Measurements from ENCODE around the gene GNG7.
A peak's percentile ranks its signal among the peaks of the same experiment; 100 is the strongest.
"Not testable (repeated sequence)": the region's sequence is repeated elsewhere in the genome, so short reads cannot be mapped to it uniquely, and the experiment has no call there.

GNG7 gene

DNA sequence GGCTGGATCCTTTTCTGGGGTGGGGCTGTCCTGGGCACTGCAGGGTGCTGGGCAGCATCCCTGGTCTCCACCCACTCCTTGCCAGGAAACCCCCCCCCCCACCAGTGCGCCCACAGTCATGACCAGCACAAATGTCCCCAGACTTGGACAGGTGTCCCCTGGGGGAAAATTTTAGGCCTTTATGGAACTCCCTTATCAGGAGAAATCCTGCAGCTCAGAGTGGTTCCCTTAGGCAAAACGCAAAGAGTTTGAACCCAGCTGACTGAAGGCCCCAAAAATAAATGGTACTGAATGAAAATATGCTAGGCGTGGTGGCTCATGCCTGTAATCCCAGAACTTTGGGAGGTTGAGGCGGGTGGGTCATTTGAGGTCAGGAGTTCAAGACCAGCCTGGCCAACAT lies 174.8 kb downstream of the GNG7 start:
- TF ChIP-seq, protein P1, sequence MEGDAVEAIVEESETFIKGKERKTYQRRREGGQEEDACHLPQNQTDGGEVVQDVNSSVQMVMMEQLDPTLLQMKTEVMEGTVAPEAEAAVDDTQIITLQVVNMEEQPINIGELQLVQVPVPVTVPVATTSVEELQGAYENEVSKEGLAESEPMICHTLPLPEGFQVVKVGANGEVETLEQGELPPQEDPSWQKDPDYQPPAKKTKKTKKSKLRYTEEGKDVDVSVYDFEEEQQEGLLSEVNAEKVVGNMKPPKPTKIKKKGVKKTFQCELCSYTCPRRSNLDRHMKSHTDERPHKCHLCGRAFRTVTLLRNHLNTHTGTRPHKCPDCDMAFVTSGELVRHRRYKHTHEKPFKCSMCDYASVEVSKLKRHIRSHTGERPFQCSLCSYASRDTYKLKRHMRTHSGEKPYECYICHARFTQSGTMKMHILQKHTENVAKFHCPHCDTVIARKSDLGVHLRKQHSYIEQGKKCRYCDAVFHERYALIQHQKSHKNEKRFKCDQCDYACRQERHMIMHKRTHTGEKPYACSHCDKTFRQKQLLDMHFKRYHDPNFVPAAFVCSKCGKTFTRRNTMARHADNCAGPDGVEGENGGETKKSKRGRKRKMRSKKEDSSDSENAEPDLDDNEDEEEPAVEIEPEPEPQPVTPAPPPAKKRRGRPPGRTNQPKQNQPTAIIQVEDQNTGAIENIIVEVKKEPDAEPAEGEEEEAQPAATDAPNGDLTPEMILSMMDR (conservative IDR thresholded peaks at IDR 0.05; ENCODE audit: low read depth), result no peak
- POLR2A ChIA-PET (ENCODE audit: low non-redundant PET), result interaction anchor here (0.7 kb wide), 1 partner anchor 52 kb away, joined by 12 read pairs; the partner anchor contains the start of gene GADD45B

DNA sequence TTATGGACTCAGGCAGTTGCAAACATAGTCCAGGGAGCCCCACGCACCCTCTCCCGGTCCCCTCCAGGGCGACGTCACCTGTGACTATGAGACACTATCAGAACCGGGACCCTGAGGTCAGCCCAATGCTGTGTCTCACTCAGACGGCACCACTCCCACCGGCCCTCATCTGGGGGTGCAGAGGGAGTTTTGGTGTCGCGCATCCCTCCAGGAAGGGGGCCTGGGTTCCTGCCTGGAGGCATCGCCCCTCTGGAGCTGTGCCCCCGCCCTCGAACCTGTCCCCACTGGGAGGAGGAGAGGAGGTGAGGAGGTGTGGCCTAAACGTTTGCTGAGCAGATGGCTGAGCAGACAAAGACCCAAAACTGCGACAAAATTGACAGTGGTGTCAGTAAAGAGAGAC lies 175.3 kb downstream of the GNG7 start:
- ChIA-PET CTCF (no interaction called here), POLR2A (ENCODE audit: low non-redundant PET) (no interaction called here)
- DNase-seq (ENCODE audit: low spot score), result no peak
- TF ChIP-seq, protein P1 (conservative IDR thresholded peaks at IDR 0.05; ENCODE audit: low read depth), result no peak
- peak overlapping the region; percentile 63 for H3K27ac ChIP-seq

More for the DNA sequence above, 174.8 kb downstream of the GNG7 start:
- DNase-seq (ENCODE audit: low spot score), result no peak
- H3K27ac ChIP-seq, result peak overlapping the region; percentile 63
- CTCF ChIA-PET, result no interaction called here

DNA sequence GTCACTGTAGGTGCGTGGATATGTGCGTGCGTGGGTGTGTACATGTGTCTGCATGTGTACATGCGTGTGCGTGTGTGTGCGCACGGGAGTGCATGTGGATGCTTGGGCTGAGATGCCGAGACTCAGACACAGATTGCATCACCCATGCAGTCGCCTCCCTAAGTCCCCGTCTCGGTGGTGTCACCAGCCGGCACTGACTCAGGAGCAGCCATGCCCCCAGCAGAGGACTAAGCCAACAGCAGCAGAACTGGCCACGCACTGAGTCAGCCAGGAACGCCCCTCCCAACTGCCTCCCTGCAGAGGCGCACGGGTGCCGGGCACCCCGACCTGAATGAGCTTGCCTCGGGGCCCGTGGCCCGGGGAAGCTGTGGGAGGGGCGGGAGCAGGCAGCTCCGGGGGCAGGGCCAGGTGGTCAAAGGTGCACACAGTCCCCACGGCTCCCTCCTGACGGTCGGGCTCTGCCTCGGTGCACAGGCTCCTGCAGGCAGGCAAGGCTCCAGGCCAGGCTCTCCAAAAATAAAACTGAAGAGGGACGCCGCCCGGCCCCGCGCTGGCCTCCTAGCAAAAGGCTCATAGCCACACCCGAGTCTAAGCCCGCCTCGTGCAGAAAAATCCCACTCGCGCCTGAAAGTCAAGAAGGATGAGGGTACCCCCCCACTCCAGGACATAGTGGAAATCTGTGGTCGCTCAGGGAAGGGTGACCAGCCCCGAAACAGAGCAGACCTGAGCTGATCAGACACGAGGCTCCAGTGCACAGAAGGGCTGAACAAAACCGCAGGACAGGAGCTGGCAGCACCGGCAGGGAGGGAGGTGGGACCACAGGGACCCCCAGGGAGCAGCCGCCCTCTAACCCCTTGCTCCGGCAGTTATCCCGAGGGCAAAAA lies 177.4 kb downstream of the GNG7 start:
- DNase-seq (ENCODE audit: low spot score), result peak; percentile 59
- H3K27ac ChIP-seq, result peak overlapping the region; percentile 88

DNA sequence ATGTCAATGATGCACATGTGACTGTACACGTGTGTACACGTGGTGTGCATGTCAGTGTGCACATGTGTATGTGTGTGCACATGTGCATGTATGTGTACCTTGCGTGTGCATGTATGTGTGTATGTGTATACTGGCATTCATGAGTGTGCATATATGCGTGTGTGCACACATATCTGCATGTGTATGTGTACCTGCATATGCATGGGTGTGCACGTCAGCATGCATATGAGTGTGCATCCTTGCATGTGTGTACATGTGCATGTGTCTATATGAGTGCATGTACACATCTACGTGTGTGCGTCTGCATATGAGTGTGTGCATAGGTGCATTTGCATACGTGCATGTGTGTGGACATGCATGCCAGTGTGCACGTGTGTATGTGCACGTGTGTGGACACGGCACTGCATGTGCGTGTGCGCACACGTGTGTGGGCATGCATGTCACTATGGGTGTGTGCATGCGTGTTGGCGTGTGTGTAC lies 178.1 kb downstream of the GNG7 start:
- POLR2A ChIA-PET (ENCODE audit: low non-redundant PET), result interaction anchor here (0.6 to 1.0 kb wide), 2 partner anchors 17 to 48 kb away, joined by 3 to 5 read pairs; no protein-coding TSS in a partner anchor
- H3K27ac ChIP-seq, result peak overlapping the region; percentile 88
- TF ChIP-seq, protein P1 (conservative IDR thresholded peaks at IDR 0.05; ENCODE audit: low read depth), result no peak
- DNase-seq (ENCODE audit: low spot score), result no peak
- CTCF ChIA-PET, result no interaction called here

More for the DNA sequence above, 177.4 kb downstream of the GNG7 start:
- TF ChIP-seq, protein P1 (conservative IDR thresholded peaks at IDR 0.05; ENCODE audit: low read depth), result no peak
- CTCF ChIA-PET, result interaction anchor here (0.6 to 0.7 kb wide), 2 partner anchors 112 to 265 kb away, joined by 3 to 5 read pairs; no protein-coding TSS in a partner anchor
- POLR2A ChIA-PET (ENCODE audit: low non-redundant PET), result interaction anchor here (0.6 to 1.0 kb wide), 2 partner anchors 16 to 49 kb away, joined by 3 to 5 read pairs; no protein-coding TSS in a partner anchor

DNA sequence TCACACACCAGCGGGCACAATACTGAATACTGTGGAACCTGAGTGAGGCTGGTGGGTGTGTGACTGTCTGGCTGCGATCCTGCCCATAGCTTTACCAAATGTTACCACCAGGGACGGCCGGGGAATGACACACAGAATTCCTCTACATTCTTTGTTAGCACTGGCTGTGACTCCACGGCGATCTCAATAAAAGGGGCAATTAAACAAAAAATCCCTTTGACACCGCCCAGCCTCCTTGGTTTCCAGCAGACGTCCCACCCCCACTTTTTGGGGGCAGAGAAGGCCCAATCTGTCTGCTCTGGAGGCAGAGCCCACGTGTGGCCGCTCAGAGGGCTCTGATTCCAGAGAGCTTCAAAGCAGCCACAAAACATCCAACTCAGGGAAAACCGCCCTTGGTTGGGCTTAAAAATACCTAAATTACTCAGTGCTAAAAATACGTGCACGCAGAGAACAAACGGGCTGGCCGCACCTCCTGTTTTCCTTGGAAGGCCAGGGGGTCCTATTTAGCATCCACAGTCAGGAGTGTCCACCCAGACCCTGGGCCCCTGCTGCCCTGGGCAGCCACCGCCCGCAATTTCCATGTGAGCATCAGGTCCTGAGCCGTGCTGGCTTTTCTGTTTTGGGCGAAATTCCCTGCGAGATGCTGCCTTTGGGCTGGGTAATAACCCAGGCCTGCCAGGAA lies 178.7 kb downstream of the GNG7 start:
- DNase-seq (ENCODE audit: low spot score), result no peak
- TF ChIP-seq, protein P1 (conservative IDR thresholded peaks at IDR 0.05; ENCODE audit: low read depth), result no peak
- POLR2A ChIA-PET (ENCODE audit: low non-redundant PET), result interaction anchor here (0.6 kb wide), 1 partner anchor 43 kb away, joined by 3 read pairs; no protein-coding TSS in a partner anchor
- CTCF ChIA-PET, result no interaction called here
- peak overlapping the region; percentile 88 for H3K27ac ChIP-seq

DNA sequence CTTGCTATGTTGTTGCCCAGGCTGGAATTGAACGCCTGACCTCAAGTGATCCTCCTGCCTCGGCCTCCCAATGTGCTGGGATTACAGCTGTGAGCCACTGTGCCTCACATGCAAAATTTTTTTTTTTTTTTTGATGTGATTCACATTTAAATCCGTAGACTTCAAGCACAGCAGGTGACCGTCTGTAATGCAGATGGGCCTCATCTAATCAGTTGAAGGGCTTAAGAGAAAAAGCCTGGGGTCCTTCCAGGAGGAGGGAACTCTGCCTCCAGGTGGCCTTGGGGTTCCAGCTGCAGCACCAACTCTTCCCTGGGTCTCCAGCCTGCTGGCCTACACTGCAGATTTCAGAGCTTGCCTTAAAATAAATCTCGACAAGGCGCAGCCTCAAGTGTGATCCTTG lies 183.0 kb downstream of the GNG7 start:
- DNase-seq (ENCODE audit: low spot score), result no peak
- POLR2A ChIA-PET (ENCODE audit: low non-redundant PET), result no interaction called here
- TF ChIP-seq, protein P1 (conservative IDR thresholded peaks at IDR 0.05; ENCODE audit: low read depth), result no peak
- peak overlapping the region; percentile 8; the same call in 1 of the 2 replicates for H3K27ac ChIP-seq
- CTCF ChIA-PET, result no interaction called here

DNA sequence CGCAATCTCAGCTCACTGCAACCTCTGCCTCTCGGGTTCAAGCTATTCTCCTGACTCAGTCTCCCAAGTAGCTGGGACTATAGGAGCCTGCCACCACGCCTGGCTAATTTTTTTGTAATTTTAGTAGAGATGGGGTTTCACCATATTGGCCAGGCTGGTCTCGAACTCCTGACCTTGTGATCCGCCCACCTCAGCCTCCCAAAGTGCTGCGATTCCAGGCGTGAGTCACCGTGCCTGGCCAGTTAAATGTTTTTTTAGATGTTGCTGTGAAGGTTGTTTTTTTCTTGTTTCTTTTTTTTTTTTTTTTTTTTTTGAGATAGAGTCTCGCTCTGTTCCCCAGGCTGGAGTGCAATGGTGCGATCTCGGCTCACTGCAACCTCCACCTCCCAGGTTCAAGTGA lies 183.6 kb downstream of the GNG7 start:
- CTCF ChIA-PET, result interaction anchor here (1.2 kb wide), 1 partner anchor 92 kb away, joined by 3 read pairs; no protein-coding TSS in a partner anchor
- POLR2A ChIA-PET (ENCODE audit: low non-redundant PET), result interaction anchor here (0.6 kb wide), 1 partner anchor 41 kb away, joined by 3 read pairs; no protein-coding TSS in a partner anchor
- not testable (repeated sequence) for DNase-seq (ENCODE audit: low spot score); H3K27ac ChIP-seq

All from RWPE1 (cell line).